Stomach (tissue), 4 donors: ENCODE data around the gene MYO1B.

Source experiments
- POLR2A ChIP-seq, 4 donors: fragments of 450-650 bp; IDR thresholded peaks; one replicate each; pipeline ENCODE4 v1.6.1; 2016; ENCODE audit warnings: antibody characterized with exemption in 4 of 4, control low read depth in 2 of 4, mild to moderate bottlenecking in 1 of 4, moderate library complexity in 1 of 4
- POLR2AphosphoS5 ChIP-seq, 3 donors: sonication (generic); formaldehyde crosslinking; IDR thresholded peaks; one replicate each; pipeline ENCODE4 v1.6.1; 2016; ENCODE audit warnings: antibody characterized with exemption in 3 of 3
- TF ChIP-seq, protein P1 (sequence below), 7 experiments: fragments of 450-650 bp in 4 of 7; fragments of 200-600 bp in 3 of 7; sonication (generic) in 3 of 7; IDR thresholded peaks; one replicate each; pipeline ENCODE4 v1.5.1; 2016 to 2019; ENCODE audit warnings: antibody characterized with exemption in 7 of 7, control low read depth in 2 of 7, mild to moderate bottlenecking in 1 of 7

DNA sequence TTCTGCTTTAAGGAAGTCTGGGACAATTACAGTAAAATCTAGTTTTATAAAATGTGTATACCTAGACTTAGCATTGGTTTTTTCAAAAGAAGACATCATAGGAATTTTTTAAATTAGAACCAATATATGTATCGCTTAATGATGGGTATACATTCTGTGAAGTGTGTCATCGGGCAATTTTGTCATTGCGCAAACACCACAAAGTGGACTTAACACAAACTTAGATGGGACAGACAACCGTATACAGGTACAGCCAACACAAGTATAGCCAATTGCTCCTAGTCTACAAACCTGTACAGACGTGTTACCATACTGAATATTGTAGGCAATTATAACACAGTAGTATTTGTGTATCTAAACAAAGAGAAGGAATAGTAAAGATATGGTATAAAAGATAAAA lies 12.7 kb downstream of the MYO1B start:
- TF ChIP-seq POLR2A (IDR thresholded peaks at IDR 0.05) (no peak), POLR2AphosphoS5 (IDR thresholded peaks at IDR 0.05) (no peak)
- TF ChIP-seq, protein P1, sequence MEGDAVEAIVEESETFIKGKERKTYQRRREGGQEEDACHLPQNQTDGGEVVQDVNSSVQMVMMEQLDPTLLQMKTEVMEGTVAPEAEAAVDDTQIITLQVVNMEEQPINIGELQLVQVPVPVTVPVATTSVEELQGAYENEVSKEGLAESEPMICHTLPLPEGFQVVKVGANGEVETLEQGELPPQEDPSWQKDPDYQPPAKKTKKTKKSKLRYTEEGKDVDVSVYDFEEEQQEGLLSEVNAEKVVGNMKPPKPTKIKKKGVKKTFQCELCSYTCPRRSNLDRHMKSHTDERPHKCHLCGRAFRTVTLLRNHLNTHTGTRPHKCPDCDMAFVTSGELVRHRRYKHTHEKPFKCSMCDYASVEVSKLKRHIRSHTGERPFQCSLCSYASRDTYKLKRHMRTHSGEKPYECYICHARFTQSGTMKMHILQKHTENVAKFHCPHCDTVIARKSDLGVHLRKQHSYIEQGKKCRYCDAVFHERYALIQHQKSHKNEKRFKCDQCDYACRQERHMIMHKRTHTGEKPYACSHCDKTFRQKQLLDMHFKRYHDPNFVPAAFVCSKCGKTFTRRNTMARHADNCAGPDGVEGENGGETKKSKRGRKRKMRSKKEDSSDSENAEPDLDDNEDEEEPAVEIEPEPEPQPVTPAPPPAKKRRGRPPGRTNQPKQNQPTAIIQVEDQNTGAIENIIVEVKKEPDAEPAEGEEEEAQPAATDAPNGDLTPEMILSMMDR (IDR thresholded peaks at IDR 0.05) = no peak
